ENCODE results near the gene TMEM161A.

Gene TMEM161A

DNA sequence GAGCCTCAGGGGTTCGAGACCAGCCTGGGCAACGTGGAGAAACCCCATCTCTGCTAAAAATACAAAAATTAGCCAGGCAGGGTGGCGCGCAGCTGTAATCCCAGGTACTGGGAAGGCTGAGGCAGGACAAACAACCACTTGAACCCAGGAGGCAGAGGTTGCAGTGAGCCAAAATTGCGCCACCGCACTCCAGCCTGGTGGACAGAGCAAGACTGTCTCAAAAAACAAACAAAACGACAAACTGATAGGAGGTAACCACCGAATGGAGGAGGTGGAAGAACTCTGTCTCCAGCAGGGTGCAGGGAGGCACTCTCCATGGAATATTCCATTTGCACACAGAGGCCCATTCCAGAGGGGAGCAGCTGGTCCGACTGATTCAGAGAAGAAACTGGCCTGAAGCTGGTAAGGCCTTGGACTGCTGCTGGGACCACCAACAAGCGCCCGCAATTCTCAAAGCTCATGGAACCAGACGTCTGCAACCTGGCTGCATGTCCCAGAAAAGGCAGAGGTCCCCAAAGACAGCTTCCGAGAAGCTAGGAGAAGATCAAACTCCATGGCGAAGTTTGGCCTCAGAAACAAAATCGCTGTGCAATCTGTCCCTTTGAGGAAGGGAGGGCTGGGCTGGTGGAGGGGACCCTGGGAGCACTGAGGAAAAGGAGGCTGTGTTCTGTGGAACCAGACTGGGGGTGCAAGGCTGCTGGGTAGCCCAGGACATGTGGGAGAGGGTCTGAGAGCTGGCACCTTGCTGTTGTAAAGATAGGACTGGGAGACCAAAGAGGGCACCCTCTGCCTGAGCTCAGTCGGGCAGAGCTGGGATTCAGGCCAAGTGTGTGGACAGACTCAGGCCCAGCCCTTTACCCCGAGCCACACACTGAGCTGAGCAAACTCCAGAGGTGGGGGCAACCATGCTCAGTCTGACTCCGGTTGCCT is 39.3 kb downstream of the TMEM161A start:
- POLR2A ChIA-PET, result no interaction called here
- peaks cover 0 to 14% (median 3%) of the 10 kb centered on the region in 4 experiments for H3K36me3 ChIP-seq (ENCODE audit: control insufficient read depth in 4 of 4, insufficient read depth in 4 of 4, low read length in 3 of 4)
- WGBS (ENCODE audit: insufficient coverage), result 95% methylated on average over 17 of the region's 18 CpGs
- no peak overlapping the region for H3K27ac ChIP-seq (ENCODE audit: insufficient read depth in 1 of 2, low read depth in 1 of 2, low read length in 2 of 2, poor library complexity in 1 of 2, severe bottlenecking in 2 of 2)
- CTCF ChIA-PET, result interaction anchor here (0.7 to 1.4 kb wide), 3 partner anchors 10 to 47 kb away, joined by 3 read pairs; no protein-coding TSS in a partner anchor
- H3K4me1 ChIP-seq (ENCODE audit: control extremely low read depth in 1 of 4, control insufficient read depth in 4 of 4, insufficient read depth in 4 of 4, low read length in 3 of 4), result no peaks in the 10 kb centered on the region
- DNase-seq, result no peak
- no peaks in the 10 kb centered on the region for H3K27me3 ChIP-seq (replicated peaks in 2 of 5; ENCODE audit: control insufficient read depth in 4 of 5, insufficient read depth in 5 of 5, low read length in 4 of 5)
- H3K9me3 ChIP-seq (ENCODE audit: control extremely low read depth in 1 of 5, control insufficient read depth in 4 of 5, insufficient read depth in 2 of 5, low read depth in 1 of 5, low read length in 4 of 5), result no peaks in the 10 kb centered on the region
- no peak overlapping the region for H3K4me3 ChIP-seq (ENCODE audit: control insufficient read depth in 1 of 7, extremely low read depth in 1 of 7, insufficient read depth in 4 of 7, low read depth in 2 of 7, low read length in 6 of 7)

DNA sequence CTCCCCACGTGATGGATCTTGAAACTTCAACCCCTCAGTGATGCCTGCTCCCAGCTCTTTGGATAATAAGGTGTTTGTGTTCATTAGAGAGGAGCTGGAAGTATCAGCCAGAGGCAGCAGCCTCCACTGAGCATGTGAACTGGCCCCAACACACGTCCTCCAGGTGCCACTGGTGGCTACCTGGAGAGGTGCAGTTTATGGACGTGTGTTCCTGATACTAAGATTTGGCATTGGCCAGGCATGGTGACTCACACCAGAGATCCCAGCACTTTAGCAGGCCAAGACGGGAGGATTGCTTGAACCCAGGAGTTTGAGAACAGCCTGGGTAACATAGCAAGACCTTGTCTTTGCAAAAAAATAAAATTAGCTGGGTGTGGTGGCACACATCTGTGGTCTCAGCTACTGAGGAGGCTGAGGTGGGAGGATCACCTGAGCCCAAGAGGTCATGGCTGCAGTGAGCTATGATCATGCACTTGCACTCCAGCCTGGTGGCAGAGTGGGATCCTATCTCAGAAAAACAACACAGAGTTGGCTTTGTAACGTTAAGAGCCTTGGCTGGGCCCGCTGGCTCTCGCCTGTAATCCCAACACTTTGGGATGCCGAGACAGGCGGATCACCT is 40.1 kb downstream of the TMEM161A start:
- H3K27ac ChIP-seq (ENCODE audit: insufficient read depth in 1 of 2, low read depth in 1 of 2, low read length in 2 of 2, poor library complexity in 1 of 2, severe bottlenecking in 2 of 2), result no peak overlapping the region
- ChIA-PET POLR2A (no interaction called here), CTCF (interaction anchor here (1.4 kb wide), 1 partner anchor 13 kb away, joined by 3 read pairs; no protein-coding TSS in a partner anchor)
- H3K9me3 ChIP-seq (ENCODE audit: control extremely low read depth in 1 of 5, control insufficient read depth in 4 of 5, insufficient read depth in 2 of 5, low read depth in 1 of 5, low read length in 4 of 5), result no peaks in the 10 kb centered on the region
- no peak overlapping the region for H3K4me3 ChIP-seq (ENCODE audit: control insufficient read depth in 1 of 7, extremely low read depth in 1 of 7, insufficient read depth in 4 of 7, low read depth in 2 of 7, low read length in 6 of 7)
- H3K36me3 ChIP-seq (ENCODE audit: control insufficient read depth in 4 of 4, insufficient read depth in 4 of 4, low read length in 3 of 4), result peaks cover 0 to 14% (median 3%) of the 10 kb centered on the region in 4 experiments
- no peak for DNase-seq
- no peaks in the 10 kb centered on the region for H3K27me3 ChIP-seq (replicated peaks in 2 of 5; ENCODE audit: control insufficient read depth in 4 of 5, insufficient read depth in 5 of 5, low read length in 4 of 5)
- WGBS (ENCODE audit: insufficient coverage), result 97% methylated on average over 9 of the region's 9 CpGs
- no peaks in the 10 kb centered on the region for H3K4me1 ChIP-seq (ENCODE audit: control extremely low read depth in 1 of 4, control insufficient read depth in 4 of 4, insufficient read depth in 4 of 4, low read length in 3 of 4)

DNA sequence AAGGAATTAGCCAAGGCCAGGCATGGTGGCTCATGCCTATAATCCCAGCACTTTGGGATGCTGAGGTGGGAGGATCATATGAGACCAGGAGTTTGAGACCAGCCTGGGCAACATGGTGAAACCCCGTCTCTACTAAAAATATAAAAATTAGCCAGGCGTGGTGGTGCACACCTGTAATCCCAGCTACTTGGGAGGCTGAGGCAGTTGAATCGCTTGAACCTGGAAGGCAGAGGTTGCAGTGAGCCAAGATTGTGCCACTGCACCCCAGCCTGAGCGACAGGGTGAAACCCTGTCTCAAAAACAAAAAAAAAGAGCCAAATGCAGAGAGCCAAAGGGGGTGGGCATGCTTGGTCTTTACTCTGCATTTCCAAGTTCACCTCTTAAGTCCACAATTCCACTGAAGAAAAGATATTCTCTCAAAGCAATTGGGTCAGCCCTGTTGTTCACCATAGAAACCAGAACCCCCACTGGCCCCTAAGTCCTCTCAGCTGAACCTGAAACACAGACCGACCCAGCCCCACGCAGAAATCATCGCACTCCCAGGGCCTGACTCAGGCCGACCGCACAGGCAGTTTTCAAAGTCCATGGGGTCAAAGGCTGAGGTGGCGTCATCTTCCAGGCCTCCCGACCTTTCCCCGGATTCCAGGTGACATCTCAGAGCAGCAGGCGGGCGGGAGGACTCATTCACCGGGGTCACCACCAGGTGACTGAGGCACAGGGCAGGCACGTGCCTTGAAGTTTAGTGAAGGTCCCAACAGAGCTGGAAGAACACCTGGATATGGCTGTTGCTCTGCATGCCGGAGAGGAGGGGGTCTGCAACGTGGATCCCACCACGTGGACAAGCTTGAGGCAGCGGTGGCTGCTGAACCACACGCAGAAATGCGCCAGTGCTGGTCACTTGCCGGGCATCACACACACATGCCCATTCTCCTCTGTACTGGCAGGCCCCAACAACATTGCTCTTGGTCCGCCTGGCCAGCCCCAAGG is 41.3 kb downstream of the TMEM161A start:
- DNase-seq, result no peak
- H3K4me1 ChIP-seq (ENCODE audit: control extremely low read depth in 1 of 4, control insufficient read depth in 4 of 4, insufficient read depth in 4 of 4, low read length in 3 of 4), result no peaks in the 10 kb centered on the region
- no peaks in the 10 kb centered on the region for H3K9me3 ChIP-seq (ENCODE audit: control extremely low read depth in 1 of 5, control insufficient read depth in 4 of 5, insufficient read depth in 2 of 5, low read depth in 1 of 5, low read length in 4 of 5)
- H3K36me3 ChIP-seq (ENCODE audit: control insufficient read depth in 4 of 4, insufficient read depth in 4 of 4, low read length in 3 of 4), result peaks cover 0 to 14% (median 2%) of the 10 kb centered on the region in 4 experiments
- 98% methylated on average over 21 of the region's 24 CpGs for WGBS (ENCODE audit: insufficient coverage)
- ChIA-PET CTCF (interaction anchor here (1.4 kb wide), 1 partner anchor 14 kb away, joined by 3 read pairs; no protein-coding TSS in a partner anchor), POLR2A (no interaction called here)
- H3K4me3 ChIP-seq (ENCODE audit: control insufficient read depth in 1 of 7, extremely low read depth in 1 of 7, insufficient read depth in 4 of 7, low read depth in 2 of 7, low read length in 6 of 7), result no peak overlapping the region
- H3K27ac ChIP-seq (ENCODE audit: insufficient read depth in 1 of 2, low read depth in 1 of 2, low read length in 2 of 2, poor library complexity in 1 of 2, severe bottlenecking in 2 of 2), result no peak overlapping the region
- no peaks in the 10 kb centered on the region for H3K27me3 ChIP-seq (replicated peaks in 2 of 5; ENCODE audit: control insufficient read depth in 4 of 5, insufficient read depth in 5 of 5, low read length in 4 of 5)

DNA sequence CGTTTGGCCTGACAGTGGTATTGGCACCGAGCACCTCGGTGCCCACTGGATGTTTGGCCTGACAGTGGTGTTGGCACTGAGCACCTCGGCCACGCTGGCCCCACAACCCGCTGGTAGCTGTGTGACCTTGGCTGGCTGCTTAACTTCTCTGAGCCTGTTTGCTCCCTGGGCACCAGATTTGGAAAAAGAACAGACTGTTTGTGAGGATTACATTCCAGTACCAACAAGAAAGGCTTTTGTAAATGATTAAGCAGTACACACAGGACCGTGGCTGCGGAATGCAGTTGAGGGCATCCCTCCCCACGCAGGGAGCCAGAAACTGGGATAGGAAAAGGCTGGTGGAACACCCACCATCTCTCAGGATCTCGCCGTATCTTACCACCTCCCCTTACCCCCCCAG is 42.6 kb downstream of the TMEM161A start:
- no peak overlapping the region for H3K4me3 ChIP-seq (ENCODE audit: control insufficient read depth in 1 of 7, extremely low read depth in 1 of 7, insufficient read depth in 4 of 7, low read depth in 2 of 7, low read length in 6 of 7)
- ChIA-PET CTCF (no interaction called here), POLR2A (no interaction called here)
- no peaks in the 10 kb centered on the region for H3K4me1 ChIP-seq (ENCODE audit: control extremely low read depth in 1 of 4, control insufficient read depth in 4 of 4, insufficient read depth in 4 of 4, low read length in 3 of 4)
- no peak for DNase-seq
- 88% methylated on average over 9 of the region's 11 CpGs for WGBS (ENCODE audit: insufficient coverage)
- H3K27me3 ChIP-seq (replicated peaks in 2 of 5; ENCODE audit: control insufficient read depth in 4 of 5, insufficient read depth in 5 of 5, low read length in 4 of 5), result no peaks in the 10 kb centered on the region
- H3K9me3 ChIP-seq (ENCODE audit: control extremely low read depth in 1 of 5, control insufficient read depth in 4 of 5, insufficient read depth in 2 of 5, low read depth in 1 of 5, low read length in 4 of 5), result no peaks in the 10 kb centered on the region
- H3K27ac ChIP-seq (ENCODE audit: insufficient read depth in 1 of 2, low read depth in 1 of 2, low read length in 2 of 2, poor library complexity in 1 of 2, severe bottlenecking in 2 of 2), result no peak overlapping the region
- peaks cover 0 to 12% (median 0%) of the 10 kb centered on the region in 4 experiments for H3K36me3 ChIP-seq (ENCODE audit: control insufficient read depth in 4 of 4, insufficient read depth in 4 of 4, low read length in 3 of 4)

DNA sequence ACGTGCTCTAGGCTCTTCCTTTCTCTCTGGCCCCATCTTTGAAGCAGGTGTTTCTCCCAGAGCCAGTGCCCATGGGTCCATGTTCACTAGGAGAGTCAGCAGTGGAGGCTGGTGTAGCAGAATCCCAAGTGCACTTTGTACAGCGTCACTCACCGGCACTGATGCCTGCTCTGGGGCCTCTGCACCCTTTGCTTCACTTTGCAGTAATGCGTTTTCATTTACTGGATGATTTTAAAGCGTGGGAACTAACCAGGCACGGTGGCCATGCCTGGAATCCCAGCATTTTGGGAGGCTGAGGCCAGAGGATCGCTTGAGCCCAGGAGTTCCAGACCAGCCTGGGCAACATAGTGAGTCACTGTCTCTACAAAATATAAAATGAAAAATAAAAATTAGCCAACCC is 43.8 kb downstream of the TMEM161A start:
- no peak overlapping the region for H3K27ac ChIP-seq (ENCODE audit: insufficient read depth in 1 of 2, low read depth in 1 of 2, low read length in 2 of 2, poor library complexity in 1 of 2, severe bottlenecking in 2 of 2)
- peaks cover 0 to 12% (median under 1%) of the 10 kb centered on the region in 4 experiments for H3K36me3 ChIP-seq (ENCODE audit: control insufficient read depth in 4 of 4, insufficient read depth in 4 of 4, low read length in 3 of 4)
- CTCF ChIA-PET, result no interaction called here
- H3K27me3 ChIP-seq (replicated peaks in 2 of 5; ENCODE audit: control insufficient read depth in 4 of 5, insufficient read depth in 5 of 5, low read length in 4 of 5), result no peaks in the 10 kb centered on the region
- DNase-seq, result no peak
- 93% methylated on average over 6 of the region's 7 CpGs for WGBS (ENCODE audit: insufficient coverage)
- H3K4me3 ChIP-seq (ENCODE audit: control insufficient read depth in 1 of 7, extremely low read depth in 1 of 7, insufficient read depth in 4 of 7, low read depth in 2 of 7, low read length in 6 of 7), result no peak overlapping the region
- no peaks in the 10 kb centered on the region for H3K9me3 ChIP-seq (ENCODE audit: control extremely low read depth in 1 of 5, control insufficient read depth in 4 of 5, insufficient read depth in 2 of 5, low read depth in 1 of 5, low read length in 4 of 5)
- POLR2A ChIA-PET, result no interaction called here
- no peaks in the 10 kb centered on the region for H3K4me1 ChIP-seq (ENCODE audit: control extremely low read depth in 1 of 4, control insufficient read depth in 4 of 4, insufficient read depth in 4 of 4, low read length in 3 of 4)

DNA sequence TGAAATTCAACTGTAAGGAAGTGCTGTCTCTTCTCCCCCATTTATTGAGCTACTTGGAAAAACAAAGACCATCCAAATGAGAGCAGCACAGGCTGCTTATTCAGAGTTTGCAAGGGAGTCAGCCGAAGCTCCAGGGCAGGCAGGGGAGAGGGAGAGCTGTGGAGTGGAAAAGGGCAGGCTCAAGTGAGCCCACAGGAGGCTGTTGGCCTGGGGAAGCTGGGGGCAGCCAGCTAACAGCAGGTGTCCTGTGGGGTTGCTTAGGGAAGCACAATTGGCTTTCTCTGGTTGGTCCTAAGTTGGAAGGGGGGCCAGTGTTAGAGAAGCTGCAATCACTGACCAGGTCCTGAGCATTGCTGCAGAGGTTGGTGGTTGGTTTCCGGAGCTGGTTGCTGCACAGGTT is 50.6 kb downstream of the TMEM161A start:
- ChIA-PET CTCF (no interaction called here), POLR2A (no interaction called here)
- DNase-seq, result no peak
- no peaks in the 10 kb centered on the region for H3K4me1 ChIP-seq (ENCODE audit: control extremely low read depth in 1 of 4, control insufficient read depth in 4 of 4, insufficient read depth in 4 of 4, low read length in 3 of 4)
- H3K4me3 ChIP-seq (ENCODE audit: control insufficient read depth in 1 of 7, extremely low read depth in 1 of 7, insufficient read depth in 4 of 7, low read depth in 2 of 7, low read length in 6 of 7), result no peak overlapping the region
- peaks cover 0 to 2% (median 0%) of the 10 kb centered on the region in 4 experiments for H3K36me3 ChIP-seq (ENCODE audit: control insufficient read depth in 4 of 4, insufficient read depth in 4 of 4, low read length in 3 of 4)
- no peak overlapping the region for H3K27ac ChIP-seq (ENCODE audit: insufficient read depth in 1 of 2, low read depth in 1 of 2, low read length in 2 of 2, poor library complexity in 1 of 2, severe bottlenecking in 2 of 2)
- no peaks in the 10 kb centered on the region for H3K9me3 ChIP-seq (ENCODE audit: control extremely low read depth in 1 of 5, control insufficient read depth in 4 of 5, insufficient read depth in 2 of 5, low read depth in 1 of 5, low read length in 4 of 5)
- H3K27me3 ChIP-seq (replicated peaks in 2 of 5; ENCODE audit: control insufficient read depth in 4 of 5, insufficient read depth in 5 of 5, low read length in 4 of 5), result no peaks in the 10 kb centered on the region
- WGBS (ENCODE audit: insufficient coverage), result 100% methylated on average over 2 of the region's 2 CpGs

Data from common myeloid progenitor, CD34-positive (primary cell).